NOMO-1 (cell line): ENCODE results near the gene A2ML1.
A peak's percentile ranks its signal among the peaks of the same experiment; 100 is the strongest.
"Not testable (repeated sequence)": the region's sequence is repeated elsewhere in the genome, so short reads cannot be mapped to it uniquely, and the experiment has no call there.

Experiments used
- DNase-seq, 2 experiments: peaks; one replicate each; lab custom pipeline; 2025; ENCODE audit not compliant: unreplicated experiment in 2 of 2; lab: John Stamatoyannopoulos, UW

A2ML1 gene

GRCh38 chr12:8816448-8817050 is 5.9 kb upstream of the A2ML1 start:
- peak in 1 of 2 experiments; percentile 55 for DNase-seq

- no peak for DNase-seq
Measured at GRCh38 chr12:8817856-8818255, 4.6 kb upstream of the A2ML1 start.

- DNase-seq, result no peak
Measured at GRCh38 chr12:8818526-8818925, 3.9 kb upstream of the A2ML1 start.

GRCh38 chr12:8819666-8819980 is 2.8 kb upstream of the A2ML1 start:
- DNase-seq, result no peak

GRCh38 chr12:8820676-8821407 is 1.6 kb upstream of the A2ML1 start:
- DNase-seq, result not testable (repeated sequence)

- no peak for DNase-seq
Measured at GRCh38 chr12:8821591-8821990, 830 bp upstream of the A2ML1 start.

- DNase-seq, result no peak
Measured at GRCh38 chr12:8823565-8824300, 1.3 kb downstream of the A2ML1 start.

- no peak for DNase-seq
Measured at GRCh38 chr12:8827551-8828256, 5.3 kb downstream of the A2ML1 start.

- no peak for DNase-seq
Measured at GRCh38 chr12:8828257-8829124, 6.1 kb downstream of the A2ML1 start.

GRCh38 chr12:8829125-8829518 is 6.7 kb downstream of the A2ML1 start:
- DNase-seq, result no peak

- no peak for DNase-seq
Measured at GRCh38 chr12:8829621-8830020, 7.2 kb downstream of the A2ML1 start.

GRCh38 chr12:8831116-8831515 is 8.7 kb downstream of the A2ML1 start:
- DNase-seq, result no peak

- no peak for DNase-seq
Measured at GRCh38 chr12:8832500-8832899, 10.1 kb downstream of the A2ML1 start.

- DNase-seq, result no peak
Measured at GRCh38 chr12:8834230-8834629, 11.8 kb downstream of the A2ML1 start.

- no peak for DNase-seq
Measured at GRCh38 chr12:8837291-8837690, 14.9 kb downstream of the A2ML1 start.

GRCh38 chr12:8840321-8840720 is 17.9 kb downstream of the A2ML1 start:
- no peak for DNase-seq

GRCh38 chr12:8840938-8841633 is 18.7 kb downstream of the A2ML1 start:
- DNase-seq, result no peak

- no peak for DNase-seq
Measured at GRCh38 chr12:8841778-8842177, 19.4 kb downstream of the A2ML1 start.

- DNase-seq, result no peak
Measured at GRCh38 chr12:8844665-8845064, 22.2 kb downstream of the A2ML1 start.

- no peak for DNase-seq
Measured at GRCh38 chr12:8846305-8846704, 23.9 kb downstream of the A2ML1 start.
